GM19023 (cell line): ENCODE results near the gene VARS1.

ENCODE experiments used
- ATAC-seq: cut with Tn5 transposase; IDR thresholded peaks from one replicate; pipeline ENCODE4 v1.9.1; 2021; ENCODE audit warnings: mild to moderate bottlenecking, moderate library complexity; ENCODE audit not compliant: unreplicated experiment

The VARS1 gene

DNA sequence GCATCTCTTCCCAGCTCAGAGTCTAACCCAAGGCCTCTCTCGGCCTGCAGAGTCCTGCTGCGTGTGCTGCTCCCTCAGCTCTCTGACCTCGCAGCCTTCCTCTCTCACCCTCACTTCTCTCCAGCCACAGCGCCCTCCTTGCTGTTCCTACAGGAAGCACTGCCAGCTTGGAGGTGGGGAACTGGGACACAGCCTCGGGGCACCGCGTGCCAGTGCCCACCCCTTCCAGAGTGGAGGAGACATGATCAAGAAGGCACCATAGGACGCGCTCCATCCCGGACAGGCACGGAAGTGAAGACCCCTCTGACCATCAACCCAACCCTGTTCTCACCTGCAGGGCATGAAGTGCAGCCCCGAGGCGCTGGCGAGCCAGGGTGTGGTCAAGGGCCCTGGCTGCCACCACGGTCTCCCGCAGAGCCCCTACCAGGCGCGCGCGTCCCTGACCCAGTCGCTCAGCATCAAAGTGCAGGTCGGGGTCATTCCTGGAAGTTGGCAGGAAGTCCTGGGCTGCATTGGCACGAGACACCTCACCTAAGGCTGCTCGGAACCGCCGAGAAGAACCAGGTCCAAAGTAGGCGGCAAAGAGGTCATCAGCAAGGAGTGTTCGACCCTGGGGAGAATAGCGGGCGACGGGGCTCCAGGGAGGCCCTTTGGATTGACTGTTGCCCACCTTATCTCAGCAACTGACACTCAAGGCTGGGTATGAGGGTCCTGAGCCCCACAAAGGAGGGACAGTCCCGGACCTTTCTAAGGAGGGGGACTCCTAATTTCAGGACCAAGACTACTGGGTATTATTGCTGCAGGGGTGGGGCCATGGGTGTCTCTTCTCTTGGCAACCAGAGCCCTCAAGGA lies 19.7 kb downstream of the VARS1 start:
- ATAC-seq = no peak

DNA sequence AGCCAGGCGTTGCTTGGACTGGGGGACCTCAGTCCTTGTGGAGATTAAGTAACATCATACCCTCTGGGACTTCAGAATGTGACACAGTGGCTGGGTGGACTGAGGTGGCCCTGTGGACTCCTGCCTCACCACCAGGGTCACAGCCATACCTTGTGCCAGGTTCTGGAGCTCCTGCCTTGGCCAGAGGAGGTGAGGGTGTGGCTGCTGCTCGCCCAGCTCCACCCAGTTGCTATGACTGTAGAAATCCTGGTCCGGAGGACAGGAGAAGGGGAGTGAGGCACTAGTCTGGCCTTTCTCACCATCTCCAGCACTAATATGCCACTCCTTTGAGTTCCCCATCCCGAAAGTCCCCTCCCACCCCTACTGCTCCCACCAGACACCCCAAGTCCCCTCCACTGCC lies 20.4 kb downstream of the VARS1 start:
- no peak for ATAC-seq

DNA sequence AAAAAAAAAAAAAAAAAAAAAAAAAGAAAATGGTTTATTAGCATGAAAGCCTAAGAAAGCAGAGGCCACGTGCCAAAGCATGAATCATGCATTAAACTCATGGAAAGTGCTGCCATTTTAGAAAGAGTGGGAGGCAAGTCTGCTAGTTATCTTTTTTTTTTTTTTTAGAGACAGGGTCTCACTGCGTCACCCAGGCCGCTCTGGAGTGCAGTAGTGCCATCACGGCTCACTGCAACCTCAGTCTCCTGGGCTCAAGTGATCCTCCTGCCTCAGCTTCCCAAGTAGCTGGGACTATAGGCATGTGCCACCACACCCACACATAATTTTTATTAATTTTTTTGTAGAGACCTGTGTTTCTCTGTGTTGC lies 23.6 kb downstream of the VARS1 start:
- no peak for ATAC-seq

DNA sequence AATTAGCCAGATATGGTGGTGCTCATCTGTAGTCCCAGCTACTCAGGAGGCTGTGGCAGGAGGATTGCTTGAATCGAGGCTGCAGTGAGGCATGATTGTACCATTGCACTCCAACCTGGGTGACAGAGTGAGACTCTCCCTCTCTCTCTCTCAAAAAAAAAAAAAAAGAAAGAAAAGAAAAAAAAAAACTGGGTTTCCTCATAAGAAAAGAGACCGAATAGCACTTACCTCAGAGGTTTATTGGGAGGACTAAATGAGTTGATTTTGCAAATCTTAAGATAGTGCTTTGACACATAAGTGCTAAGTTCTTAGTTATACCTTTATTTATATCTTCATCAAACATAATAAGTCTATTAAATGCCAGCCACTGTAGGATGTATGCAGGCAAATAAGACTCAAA lies 24.7 kb downstream of the VARS1 start:
- no peak for ATAC-seq

DNA sequence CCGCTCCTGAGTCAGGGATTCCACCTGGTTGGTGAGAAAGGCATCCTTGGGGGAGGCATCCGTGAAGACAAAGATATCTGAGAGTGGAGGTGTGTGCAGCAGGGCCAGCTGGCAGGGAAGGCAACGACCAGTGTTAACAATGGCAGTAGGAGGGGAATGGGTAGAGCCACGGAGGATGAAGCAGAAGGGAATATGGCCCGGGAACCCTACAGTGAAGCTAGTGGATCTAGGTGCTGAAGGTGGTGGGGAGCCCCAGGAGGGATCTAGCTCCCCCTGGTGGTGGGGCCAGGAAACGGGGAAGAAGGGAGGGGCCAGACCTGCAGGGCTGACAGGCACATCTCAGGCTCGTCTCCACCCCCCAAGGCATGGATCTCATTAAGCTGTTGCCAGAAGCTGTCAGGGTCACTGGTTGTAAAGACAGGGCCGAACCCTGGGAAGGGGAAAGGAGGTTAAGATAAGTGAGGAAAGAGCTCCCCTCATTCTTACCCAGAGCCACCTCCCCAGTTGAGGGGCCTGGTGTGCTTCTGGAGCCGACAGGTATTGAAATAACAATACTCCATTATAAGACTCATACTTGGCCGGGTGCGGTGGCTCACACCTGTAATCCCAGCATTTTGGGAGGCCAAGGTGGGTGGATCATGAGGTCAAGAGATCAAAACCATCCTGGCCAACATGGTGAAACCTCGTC lies 25.7 kb downstream of the VARS1 start:
- ATAC-seq = no peak

DNA sequence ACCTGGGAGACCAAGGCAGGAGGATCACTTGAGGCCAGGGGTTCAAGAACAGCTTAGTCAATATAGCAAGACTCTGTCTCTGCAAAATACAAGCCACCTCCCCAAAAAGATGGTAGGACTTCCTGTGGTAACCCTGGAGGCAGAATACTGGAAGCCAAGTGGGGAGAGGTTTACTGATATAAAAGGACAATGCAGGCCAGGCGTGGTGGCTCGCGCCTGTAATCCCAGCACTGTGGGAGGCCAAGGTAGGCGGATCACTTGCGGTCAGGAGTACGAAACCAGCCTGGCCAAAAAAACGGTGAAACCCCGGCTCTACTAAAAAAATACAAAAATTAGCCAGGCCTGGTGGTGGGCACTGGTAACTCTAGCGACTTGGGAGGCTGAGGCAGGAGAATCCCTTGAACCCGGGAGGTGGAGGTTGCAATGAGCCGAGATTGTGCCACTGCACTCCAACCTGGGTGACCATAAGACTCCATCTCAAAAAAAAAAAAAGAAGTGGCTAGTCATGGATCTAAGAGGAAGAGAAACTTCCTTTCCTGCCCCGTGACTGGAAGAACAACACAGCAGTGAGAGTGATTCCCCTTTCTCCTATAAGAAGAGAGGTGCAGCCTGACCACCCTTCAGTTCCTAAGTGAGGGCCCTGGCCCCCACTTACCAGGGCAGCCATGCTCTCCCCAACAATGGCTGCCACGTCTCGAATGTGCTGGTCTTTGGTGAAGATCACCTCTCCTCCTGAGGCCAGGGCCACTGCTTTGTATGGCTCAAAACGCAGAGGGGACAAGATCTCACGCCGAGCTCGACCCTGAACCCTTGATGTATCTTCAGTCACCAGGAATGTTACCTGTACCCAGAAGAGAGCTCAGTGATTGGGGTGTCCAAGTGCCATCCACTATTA lies 26.9 kb downstream of the VARS1 start:
- ATAC-seq = no peak

DNA sequence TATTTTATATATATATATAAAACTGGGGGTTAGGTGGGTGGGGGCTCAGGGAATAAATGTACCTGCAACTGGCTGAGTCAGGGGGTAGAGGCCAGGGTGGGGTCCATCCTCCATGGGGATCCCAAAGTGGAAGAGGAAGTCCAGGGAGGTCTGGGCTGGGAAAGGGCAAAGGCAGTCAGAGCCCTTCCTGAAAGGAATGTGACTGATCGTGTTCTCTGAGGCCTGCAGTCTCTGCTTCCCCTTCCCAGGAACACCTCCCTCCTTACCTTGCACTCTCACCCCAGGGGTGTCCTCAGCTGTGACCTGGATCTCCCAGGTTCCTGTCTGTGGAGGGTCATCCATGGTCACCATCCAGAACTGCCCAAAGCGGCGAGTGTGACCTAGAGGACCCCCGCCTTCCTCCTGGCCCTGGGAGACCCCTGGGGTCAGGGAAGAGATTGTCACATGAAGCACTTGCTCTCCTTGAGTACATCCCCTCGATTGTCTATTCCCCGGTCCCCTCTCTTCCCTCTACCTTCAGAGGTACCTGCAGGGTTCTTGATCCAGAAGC lies 28.4 kb downstream of the VARS1 start:
- no peak for ATAC-seq

DNA sequence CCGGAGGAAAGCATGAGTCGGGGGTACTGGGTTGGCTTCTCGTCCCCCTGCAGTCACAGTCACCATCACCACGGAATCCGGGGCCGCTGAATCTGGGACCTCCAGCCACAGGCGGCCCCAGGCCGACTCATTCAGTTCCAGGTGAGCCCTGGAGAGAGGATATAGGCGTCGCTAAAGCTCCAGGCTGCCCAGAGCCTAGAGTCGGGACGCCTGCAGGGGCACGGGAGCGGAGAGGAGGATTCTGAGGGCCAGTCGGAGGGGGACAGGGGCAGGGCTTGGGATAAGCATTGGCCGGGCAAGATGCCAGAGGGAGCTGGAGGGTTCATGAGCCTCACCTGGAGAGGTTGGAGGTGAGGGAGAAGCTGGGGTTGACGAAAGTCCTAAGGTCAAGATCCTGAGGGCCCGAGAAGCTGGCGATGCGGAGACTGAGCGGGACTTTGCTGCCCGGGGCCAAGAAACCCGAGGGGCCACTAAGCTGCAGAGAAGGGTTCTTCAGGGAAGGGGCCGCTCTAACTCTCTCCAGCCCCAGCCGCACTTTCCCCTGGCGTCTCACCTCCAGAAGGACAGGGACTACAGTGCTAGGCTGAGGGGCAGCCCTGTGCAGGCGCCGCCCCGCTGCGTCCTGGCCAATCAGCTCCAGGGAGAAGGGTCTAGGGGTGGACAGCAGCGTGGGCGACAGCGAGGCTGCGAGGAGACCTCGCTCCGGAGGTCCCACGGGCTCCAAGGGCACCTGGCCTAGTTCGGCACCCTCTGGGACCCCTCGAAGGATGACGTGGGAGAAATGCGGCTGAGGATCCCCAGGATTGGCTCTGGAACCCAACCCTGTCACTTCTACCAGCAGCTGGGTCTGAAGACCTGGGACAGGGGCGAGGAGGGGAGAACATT lies 29.4 kb downstream of the VARS1 start:
- no peak for ATAC-seq

DNA sequence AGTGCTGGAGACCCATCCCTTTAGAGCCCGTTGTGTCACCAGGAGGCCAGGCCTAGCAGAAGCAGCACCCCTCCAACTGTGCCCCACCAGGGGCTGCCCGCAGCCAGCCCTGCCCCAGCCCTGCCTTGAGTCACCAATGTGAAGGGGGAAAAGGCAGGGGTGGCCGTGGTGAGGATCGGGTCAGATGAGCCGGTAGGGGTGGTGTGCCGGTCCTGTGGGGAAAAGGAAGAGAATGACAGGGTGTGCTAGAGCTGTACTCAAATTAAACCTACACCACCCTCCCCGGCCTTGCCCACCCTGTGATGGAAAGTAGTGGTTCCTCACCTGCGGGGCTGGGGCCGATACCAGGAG lies 30.0 kb downstream of the VARS1 start:
- ATAC-seq = no peak

DNA sequence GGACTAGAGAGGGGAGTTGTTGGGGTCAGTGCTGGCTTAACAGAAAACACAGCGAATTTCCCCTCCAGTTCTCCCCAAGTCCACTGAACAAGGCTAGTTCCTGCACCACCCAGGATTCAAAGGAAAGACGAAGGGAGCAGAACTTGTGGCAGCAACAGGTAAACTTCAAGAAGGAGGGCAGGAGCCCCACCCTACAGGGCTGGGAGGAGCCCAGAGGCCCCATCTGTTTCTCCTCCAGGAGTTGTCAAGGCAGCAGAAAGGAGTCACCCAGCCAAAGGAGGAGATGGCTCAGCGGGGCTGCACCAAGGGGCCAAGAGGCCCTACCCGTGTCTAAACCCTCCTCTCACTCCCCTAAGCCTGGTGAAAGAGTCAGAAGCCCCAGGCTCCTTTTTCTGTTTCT lies 31.4 kb downstream of the VARS1 start:
- ATAC-seq = no peak

DNA sequence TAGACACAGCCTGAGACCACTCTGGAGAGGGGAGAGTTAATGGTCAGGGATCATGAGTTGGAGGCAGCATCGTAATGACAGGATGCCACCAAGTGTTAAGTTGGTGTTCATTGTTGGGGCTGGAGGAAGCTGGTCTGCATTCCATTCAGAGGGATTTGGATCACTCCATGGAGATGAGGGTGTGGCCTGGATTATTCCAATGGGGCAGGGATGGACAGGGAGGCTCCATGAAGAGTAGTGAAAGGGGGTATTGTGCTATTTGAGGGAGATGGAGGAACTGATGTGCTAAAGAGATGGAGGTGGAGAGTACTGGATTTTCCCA lies 32.0 kb downstream of the VARS1 start:
- no peak for ATAC-seq

DNA sequence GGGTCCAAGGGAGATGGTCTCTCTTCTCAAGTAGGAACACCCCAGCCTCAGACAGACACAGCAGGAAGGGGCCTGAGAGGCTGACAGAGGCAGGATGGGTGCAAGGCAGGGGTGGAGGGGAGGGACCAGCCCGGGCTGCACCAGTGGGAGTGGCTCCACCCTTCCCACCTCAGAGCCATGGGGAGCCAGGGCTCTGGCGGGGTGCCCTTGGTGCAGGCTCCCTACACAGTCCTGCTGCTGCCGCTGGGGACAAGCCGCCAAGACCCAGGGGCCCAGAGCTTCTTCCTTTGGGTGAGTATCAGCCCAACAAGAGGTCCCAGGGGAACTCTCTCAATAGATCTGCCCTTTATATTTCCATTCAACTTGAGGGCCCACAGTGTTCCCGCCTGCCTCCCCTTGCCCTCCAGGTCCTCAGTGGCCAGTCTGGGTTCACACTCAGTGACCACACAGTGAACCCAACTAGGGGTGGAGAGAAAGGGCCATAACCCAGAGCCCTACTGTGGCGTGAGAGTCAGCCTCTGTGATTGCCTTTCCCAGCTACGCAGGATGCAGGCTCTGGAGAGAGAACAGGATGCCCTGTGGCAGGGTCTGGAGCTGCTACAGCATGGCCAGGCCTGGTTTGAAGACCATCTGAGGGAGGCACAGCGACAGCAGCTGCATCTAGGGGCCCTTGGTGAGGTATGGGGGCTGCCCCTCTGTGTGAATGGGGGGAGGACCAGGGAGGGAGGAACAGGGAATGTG lies 32.5 kb downstream of the VARS1 start:
- no peak for ATAC-seq

DNA sequence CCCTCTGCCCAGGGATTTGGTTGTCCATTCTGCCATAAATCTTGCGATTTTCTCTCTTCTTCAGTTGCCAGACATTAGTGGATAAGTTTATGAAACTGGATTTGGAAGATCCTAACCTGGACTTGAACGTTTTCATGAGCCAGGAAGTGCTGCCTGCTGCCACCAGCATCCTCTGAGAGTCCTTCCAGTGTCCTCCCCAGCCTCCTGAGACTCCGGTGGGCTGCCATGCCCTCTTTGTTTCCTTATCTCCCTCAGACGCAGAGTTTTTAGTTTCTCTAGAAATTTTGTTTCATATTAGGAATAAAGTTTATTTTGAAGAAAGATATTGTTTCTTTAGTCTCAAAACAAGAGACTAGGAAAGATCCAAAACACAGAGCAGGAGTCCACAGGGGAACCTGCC lies 33.2 kb downstream of the VARS1 start, which contains the start of gene SAPCD1:
TSS of gene SAPCD1 (plus strand) at position 301 of the 400 bp plus-strand sequence. CDS start 399 bp downstream, outside the sequence.
- ATAC-seq = no peak

DNA sequence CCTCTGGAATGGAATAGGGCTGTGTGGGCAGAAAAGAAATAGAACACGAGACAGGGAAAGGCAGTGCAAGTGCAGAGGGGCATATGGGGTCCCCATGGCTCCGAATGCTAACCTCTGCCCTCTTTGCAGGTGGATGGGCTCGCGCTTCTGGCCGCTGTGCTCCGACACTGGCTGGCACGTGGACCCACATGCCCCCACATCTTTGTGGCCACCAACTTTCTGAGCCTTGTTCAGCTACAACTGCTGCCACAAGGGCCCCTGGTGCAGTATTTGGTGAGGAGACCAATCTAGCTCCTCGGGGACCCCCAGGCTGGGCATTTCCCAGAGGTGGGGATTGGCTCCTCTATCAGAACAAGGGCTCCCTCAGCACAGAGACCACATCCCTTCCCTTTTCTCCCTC lies 34.2 kb downstream of the VARS1 start:
- ATAC-seq = no peak

DNA sequence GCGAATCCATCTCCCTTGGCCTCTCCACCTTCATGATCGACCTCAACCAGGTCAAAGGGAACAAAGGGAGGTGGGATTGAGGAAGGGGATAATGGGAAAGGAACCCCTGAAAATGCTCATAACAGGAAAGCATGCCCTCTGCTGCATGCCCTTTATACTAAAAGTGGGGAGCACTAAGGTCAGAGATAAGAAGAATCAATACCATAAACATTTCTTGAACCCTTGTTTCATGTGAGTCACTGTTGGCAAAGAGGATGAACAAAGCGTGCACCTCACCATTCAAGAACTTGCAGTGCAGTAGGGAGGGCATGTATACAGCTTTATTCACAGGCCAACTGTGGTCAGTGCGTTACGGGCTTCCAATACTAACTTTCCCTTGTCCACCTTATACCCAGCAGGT lies 34.8 kb downstream of the VARS1 start:
- no peak for ATAC-seq

DNA sequence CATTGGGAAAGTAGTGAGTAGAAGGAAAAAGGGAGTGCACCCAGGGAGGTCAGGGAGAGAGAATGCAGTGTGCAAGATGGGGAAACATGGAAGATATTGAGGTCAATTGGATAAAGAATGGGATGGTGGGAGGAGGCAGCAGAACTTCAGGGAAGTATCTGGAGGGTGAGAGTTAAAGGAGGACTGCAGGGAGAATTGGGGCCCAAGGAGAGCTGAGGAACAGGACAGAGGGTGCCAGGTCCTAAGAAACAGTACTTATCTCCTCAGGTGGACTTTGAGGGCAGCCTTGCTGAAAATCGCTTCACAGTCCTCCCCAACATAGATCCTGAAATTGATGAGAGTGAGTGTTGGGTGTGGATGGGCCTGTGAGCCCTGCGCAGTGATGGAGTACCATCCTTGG lies 37.3 kb downstream of the VARS1 start:
- ATAC-seq = no peak

DNA sequence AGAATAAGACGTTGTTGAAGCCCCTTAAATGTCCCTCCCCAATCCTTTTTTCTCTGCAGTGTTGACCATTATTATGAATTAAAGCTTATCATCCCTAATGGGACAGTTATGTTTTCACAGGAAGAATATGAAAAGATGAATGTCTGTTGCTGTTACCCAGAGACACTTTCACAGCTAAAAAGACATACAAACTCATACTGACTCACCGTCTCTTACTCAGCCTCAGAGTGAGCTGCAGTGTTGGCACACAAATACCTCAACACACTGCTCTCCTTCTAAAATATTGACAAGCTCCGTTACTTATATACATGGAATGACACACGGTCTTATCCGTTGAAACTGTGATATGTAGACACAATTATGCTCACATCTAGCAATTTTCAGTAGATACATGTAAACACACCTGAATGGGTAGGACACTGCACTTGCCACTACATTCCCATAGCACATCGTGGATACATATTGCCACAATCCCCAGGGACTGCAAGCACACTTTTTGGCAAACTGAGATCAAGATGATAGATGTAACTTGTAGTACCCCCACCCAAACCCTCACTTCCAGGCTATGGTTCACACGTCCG lies 42.7 kb downstream of the VARS1 start:
- no peak for ATAC-seq

DNA sequence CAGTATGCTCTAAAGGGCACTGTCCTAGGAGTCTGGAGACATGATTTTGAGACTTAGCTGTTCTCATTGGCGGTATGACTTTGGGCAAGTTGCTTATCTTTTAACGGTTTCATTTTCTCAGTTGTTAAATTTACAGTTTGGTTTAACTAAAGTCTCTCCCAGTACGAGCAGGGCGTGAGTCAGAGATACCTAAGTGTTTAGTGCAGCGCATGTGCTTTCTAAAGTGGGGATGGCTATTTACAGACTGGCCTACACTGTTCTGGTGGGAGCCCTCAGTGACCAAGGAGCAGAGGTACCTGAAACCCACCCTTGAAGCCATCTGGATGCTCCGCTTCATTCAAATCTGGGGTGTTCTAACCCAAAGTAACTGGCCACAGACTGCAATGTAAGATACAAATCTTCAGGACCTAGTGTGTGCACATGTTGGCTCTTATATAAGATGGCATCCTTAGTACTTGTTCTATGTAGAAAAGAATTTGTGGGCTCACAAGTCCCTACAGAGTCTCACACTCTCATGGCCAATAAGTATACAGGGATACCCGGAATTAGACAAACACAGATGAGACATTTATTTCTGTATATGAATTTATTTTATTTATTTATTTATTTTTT lies 45.0 kb downstream of the VARS1 start:
- ATAC-seq = no peak
